IPS-15b (cell line): ENCODE measurements around the gene IFT80.
A peak's percentile ranks its signal among the peaks of the same experiment; 100 is the strongest.

ENCODE experiments used
- H3K27me3 ChIP-seq: one replicate; pipeline ENCODE4 v1.6.1; 2013; ENCODE audit warnings: low read length; ENCODE audit not compliant: control insufficient read depth, insufficient read depth
- H3K36me3 ChIP-seq: one replicate; pipeline ENCODE4 v1.6.1; 2013; ENCODE audit warnings: low read length; ENCODE audit not compliant: control insufficient read depth, insufficient read depth
- H3K4me1 ChIP-seq: one replicate; pipeline ENCODE4 v1.6.1; 2013; ENCODE audit warnings: mild to moderate bottlenecking, low read length; ENCODE audit not compliant: control insufficient read depth, insufficient read depth
- H3K4me3 ChIP-seq: one replicate; pipeline ENCODE4 v1.5.1; 2013; ENCODE audit warnings: low read depth, low read length
- H3K9ac ChIP-seq: one replicate; pipeline ENCODE4 v1.6.1; 2013; ENCODE audit warnings: low read depth, mild to moderate bottlenecking, low read length
- H3K9me3 ChIP-seq: one replicate; pipeline ENCODE4 v1.6.1; 2013; ENCODE audit warnings: mild to moderate bottlenecking, low read length; ENCODE audit not compliant: control insufficient read depth, insufficient read depth

Gene IFT80

GRCh38 chr3:160399125-160400029 lies at the start of gene IFT80, which contains the start of gene SMC4:
TSS of gene IFT80 (minus strand) at chr3:160399225. CDS start at chr3:160384600, 14,625 bp downstream.
TSS of gene SMC4 (plus strand) at chr3:160399650. CDS start at chr3:160400827, 1,177 bp downstream.
- Histone ChIP-seq H3K4me3 (peak within 1 kb of the TSS; percentile 86), H3K4me1 (peaks cover 3% of the 10 kb centered on the region), H3K9ac (peak within 1 kb of the TSS; percentile 94), H3K9me3 (no peaks in the 10 kb centered on the region), H3K36me3 (no peaks in the 10 kb centered on the region), H3K27me3 (no peaks in the 10 kb centered on the region)

GRCh38 chr3:160447544-160447943 lies 48.5 kb upstream of the IFT80 start:
- Histone ChIP-seq H3K9me3 (no peaks in the 10 kb centered on the region), H3K4me1 (peaks cover 8% of the 10 kb centered on the region), H3K9ac (no peak overlapping the region), H3K36me3 (no peaks in the 10 kb centered on the region), H3K4me3 (peak overlapping the region; percentile 99), H3K27me3 (no peaks in the 10 kb centered on the region)

GRCh38 chr3:160446522-160447056 lies 47.6 kb upstream of the IFT80 start:
- no peaks in the 10 kb centered on the region for H3K27me3 ChIP-seq
- no peak overlapping the region for H3K9ac ChIP-seq
- no peak overlapping the region for H3K4me3 ChIP-seq
- H3K4me1 ChIP-seq: peaks cover 8% of the 10 kb centered on the region
- no peaks in the 10 kb centered on the region for H3K9me3 ChIP-seq
- no peaks in the 10 kb centered on the region for H3K36me3 ChIP-seq

DNA sequence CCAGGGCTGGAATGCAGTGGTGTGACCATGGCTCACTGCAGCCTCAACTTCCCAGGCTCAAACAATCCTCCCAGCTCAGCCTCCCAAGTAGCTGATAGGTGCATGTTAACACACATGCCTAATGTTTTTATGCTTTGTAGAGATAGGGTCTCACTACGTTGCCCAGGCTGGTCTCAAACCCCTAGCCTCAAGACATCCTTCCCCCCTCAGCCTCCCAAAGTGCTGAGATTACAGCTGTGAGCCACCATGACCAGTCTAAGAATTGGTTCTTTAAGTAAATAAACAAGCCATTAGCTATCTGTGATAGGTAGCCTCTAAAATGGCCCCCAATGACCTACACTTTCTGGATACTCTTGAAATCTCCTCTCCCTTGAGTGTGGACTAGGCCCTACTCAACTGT lies 46.8 kb upstream of the IFT80 start:
- Histone ChIP-seq H3K36me3 (no peaks in the 10 kb centered on the region), H3K9me3 (no peaks in the 10 kb centered on the region), H3K4me3 (no peak overlapping the region), H3K27me3 (no peaks in the 10 kb centered on the region), H3K4me1 (peaks cover 8% of the 10 kb centered on the region), H3K9ac (no peak overlapping the region)

- Histone ChIP-seq H3K9me3 (no peaks in the 10 kb centered on the region), H3K9ac (no peak overlapping the region), H3K27me3 (no peaks in the 10 kb centered on the region), H3K36me3 (no peaks in the 10 kb centered on the region), H3K4me1 (peaks cover 8% of the 10 kb centered on the region), H3K4me3 (no peak overlapping the region)
These were observed 45.4 kb upstream of the IFT80 start for GRCh38 chr3:160444411-160444810.

- H3K27me3 ChIP-seq: no peaks in the 10 kb centered on the region
- H3K9me3 ChIP-seq: no peaks in the 10 kb centered on the region
- no peak overlapping the region for H3K9ac ChIP-seq
- peaks cover 2% of the 10 kb centered on the region for H3K4me1 ChIP-seq
- peaks cover 6% of the 10 kb centered on the region for H3K36me3 ChIP-seq
- no peak overlapping the region for H3K4me3 ChIP-seq
These were observed 41.7 kb upstream of the IFT80 start for GRCh38 chr3:160440687-160441086.

DNA sequence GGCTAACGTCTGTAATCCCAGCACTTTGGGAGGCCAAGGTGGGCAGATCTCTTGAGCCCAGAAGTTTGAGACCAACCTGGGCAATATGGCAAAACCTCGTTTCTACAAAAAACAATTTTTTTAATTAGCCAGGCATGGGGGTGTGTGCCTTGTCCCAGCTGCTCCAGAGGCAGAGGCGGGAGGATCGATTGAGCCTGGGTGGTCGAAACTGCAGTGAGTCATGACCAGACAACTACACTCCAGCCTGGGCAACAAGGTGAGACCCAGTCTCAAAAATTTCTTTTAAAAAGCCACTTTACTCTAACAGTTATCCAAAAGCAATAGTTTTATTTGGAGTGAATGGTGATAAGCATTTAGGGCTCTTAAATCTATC lies 38.0 kb upstream of the IFT80 start:
- Histone ChIP-seq H3K9me3 (no peaks in the 10 kb centered on the region), H3K4me3 (no peak overlapping the region), H3K4me1 (peaks cover 2% of the 10 kb centered on the region), H3K27me3 (no peaks in the 10 kb centered on the region), H3K9ac (no peak overlapping the region), H3K36me3 (peaks cover 7% of the 10 kb centered on the region)

- H3K27me3 ChIP-seq: no peaks in the 10 kb centered on the region
- H3K9me3 ChIP-seq: no peaks in the 10 kb centered on the region
- H3K9ac ChIP-seq: no peak overlapping the region
- H3K36me3 ChIP-seq: peaks cover 7% of the 10 kb centered on the region
- no peak overlapping the region for H3K4me3 ChIP-seq
- peaks cover 2% of the 10 kb centered on the region for H3K4me1 ChIP-seq
These were observed 36.7 kb upstream of the IFT80 start for GRCh38 chr3:160435747-160436146.

DNA sequence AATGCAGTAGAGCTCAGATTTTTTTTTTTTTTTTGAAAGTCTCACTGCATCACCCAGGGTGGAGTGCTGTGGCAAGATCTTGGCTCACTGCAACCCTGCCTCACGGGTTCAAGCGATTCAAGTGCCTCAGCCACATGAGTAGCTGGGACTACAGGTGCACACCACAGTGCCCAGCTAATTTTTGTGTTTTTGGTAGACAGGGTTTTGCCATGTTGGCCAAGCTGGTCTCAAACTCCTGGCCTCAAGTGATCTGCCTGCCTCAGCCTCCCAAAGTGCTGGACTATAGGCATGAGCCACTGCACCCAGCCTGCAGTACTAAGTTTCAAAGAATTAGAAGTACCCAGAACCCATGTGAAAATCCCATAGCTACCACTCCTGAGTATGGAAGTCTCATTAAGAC lies 36.1 kb upstream of the IFT80 start:
- peaks cover 7% of the 10 kb centered on the region for H3K36me3 ChIP-seq
- H3K9me3 ChIP-seq: no peaks in the 10 kb centered on the region
- H3K4me3 ChIP-seq: no peak overlapping the region
- H3K4me1 ChIP-seq: peaks cover 2% of the 10 kb centered on the region
- no peaks in the 10 kb centered on the region for H3K27me3 ChIP-seq
- H3K9ac ChIP-seq: no peak overlapping the region

DNA sequence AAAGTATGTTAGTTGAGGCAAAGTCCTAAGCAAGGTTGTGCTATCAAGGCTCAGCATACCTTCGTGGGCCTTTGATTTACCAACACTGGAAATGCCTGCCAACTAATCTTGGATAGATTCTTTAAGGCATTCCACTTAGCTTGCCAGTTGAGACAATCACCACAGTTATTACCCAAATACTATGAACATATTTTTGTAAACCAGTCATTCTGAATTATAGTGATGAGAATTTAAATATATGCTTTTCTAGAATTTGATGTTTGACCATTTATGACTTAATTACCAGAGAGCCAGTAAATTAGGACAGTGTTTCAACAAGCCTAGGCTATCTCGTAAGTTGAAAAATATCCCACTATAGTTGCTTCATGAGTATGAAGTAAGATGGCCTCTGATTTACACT lies 35.0 kb upstream of the IFT80 start:
- H3K4me1 ChIP-seq: peaks cover 2% of the 10 kb centered on the region
- H3K27me3 ChIP-seq: no peaks in the 10 kb centered on the region
- H3K9me3 ChIP-seq: no peaks in the 10 kb centered on the region
- peaks cover 7% of the 10 kb centered on the region for H3K36me3 ChIP-seq
- no peak overlapping the region for H3K4me3 ChIP-seq
- H3K9ac ChIP-seq: no peak overlapping the region

- no peak overlapping the region for H3K4me3 ChIP-seq
- H3K27me3 ChIP-seq: no peaks in the 10 kb centered on the region
- H3K9ac ChIP-seq: no peak overlapping the region
- no peaks in the 10 kb centered on the region for H3K9me3 ChIP-seq
- H3K36me3 ChIP-seq: peaks cover 11% of the 10 kb centered on the region
- no peaks in the 10 kb centered on the region for H3K4me1 ChIP-seq
These were observed 28.9 kb upstream of the IFT80 start for GRCh38 chr3:160427832-160428424.

DNA sequence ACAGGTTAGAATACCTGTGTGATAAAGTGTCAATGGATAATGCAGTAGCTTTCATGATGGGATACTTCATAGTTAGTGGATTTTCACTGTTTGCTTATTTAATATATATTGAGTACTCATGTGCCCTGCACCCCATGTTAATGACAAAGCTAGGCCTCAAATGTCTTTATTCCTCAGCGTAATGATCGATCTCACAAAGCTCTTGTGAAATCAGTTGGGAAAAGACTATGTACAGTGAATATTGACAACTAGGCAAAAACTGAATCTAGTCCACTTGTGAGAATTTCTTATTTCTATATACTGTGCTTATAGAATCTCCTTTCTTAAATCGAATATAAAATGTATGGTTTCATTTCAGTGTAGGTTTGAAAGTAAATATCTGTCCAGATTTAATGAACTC lies 18.3 kb upstream of the IFT80 start:
- Histone ChIP-seq H3K4me3 (no peak overlapping the region), H3K9me3 (no peaks in the 10 kb centered on the region), H3K9ac (no peak overlapping the region), H3K27me3 (no peaks in the 10 kb centered on the region), H3K4me1 (no peaks in the 10 kb centered on the region), H3K36me3 (peaks cover 37% of the 10 kb centered on the region)
